Coronary artery (tissue), 2 donors: ENCODE results near the gene CCDC85A.

Source experiments
- DNase-seq: peaks from one replicate; pipeline ENCODE4 v3.0.0-alpha.2; 2017; ENCODE audit warnings: low spot score
- H3K27ac ChIP-seq, 2 donors: fragments of 200-600 bp; sonication (generic); one replicate each; pipeline ENCODE4 v1.5.1; 2016 to 2019
- H3K4me3 ChIP-seq: fragments of 200-600 bp; sonication (generic); 2 replicates; pipeline ENCODE4 v1.5.1; 2016; ENCODE audit warnings: mild to moderate bottlenecking, moderate library complexity
- TF ChIP-seq, protein P1 (sequence below): fragments of 200-600 bp; sonication (generic); IDR thresholded peaks from one replicate; pipeline ENCODE4 v1.5.1; 2019; ENCODE audit warnings: antibody characterized with exemption

The CCDC85A gene

GRCh38 chr2:56222481-56222880, 38.7 kb downstream of the CCDC85A start:
- TF ChIP-seq, protein P1, sequence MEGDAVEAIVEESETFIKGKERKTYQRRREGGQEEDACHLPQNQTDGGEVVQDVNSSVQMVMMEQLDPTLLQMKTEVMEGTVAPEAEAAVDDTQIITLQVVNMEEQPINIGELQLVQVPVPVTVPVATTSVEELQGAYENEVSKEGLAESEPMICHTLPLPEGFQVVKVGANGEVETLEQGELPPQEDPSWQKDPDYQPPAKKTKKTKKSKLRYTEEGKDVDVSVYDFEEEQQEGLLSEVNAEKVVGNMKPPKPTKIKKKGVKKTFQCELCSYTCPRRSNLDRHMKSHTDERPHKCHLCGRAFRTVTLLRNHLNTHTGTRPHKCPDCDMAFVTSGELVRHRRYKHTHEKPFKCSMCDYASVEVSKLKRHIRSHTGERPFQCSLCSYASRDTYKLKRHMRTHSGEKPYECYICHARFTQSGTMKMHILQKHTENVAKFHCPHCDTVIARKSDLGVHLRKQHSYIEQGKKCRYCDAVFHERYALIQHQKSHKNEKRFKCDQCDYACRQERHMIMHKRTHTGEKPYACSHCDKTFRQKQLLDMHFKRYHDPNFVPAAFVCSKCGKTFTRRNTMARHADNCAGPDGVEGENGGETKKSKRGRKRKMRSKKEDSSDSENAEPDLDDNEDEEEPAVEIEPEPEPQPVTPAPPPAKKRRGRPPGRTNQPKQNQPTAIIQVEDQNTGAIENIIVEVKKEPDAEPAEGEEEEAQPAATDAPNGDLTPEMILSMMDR, result no peak
- no peak overlapping the region for H3K27ac ChIP-seq
- no peak overlapping the region for H3K4me3 ChIP-seq
- no peak for DNase-seq

DNA sequence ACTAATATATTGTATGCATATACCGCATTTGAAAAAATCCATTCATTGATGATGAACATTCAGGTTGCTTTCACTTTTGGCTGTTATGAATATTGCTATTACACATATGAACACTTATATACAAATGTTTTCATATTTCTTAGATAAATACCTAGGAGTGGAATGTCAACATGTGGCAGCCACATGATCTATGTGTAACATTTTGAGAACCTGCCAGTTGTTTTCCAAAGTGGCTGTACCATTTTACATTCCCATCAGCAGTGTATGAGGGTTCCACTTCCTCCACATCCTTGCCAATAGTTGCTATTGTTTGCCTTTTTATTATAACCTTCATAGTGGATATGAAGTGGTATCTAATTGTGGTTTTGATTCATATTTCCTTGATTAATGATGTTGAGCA, 40.5 kb downstream of the CCDC85A start:
- no peak for DNase-seq
- TF ChIP-seq, protein P1, result no peak
- no peak overlapping the region for H3K27ac ChIP-seq
- no peak overlapping the region for H3K4me3 ChIP-seq

DNA sequence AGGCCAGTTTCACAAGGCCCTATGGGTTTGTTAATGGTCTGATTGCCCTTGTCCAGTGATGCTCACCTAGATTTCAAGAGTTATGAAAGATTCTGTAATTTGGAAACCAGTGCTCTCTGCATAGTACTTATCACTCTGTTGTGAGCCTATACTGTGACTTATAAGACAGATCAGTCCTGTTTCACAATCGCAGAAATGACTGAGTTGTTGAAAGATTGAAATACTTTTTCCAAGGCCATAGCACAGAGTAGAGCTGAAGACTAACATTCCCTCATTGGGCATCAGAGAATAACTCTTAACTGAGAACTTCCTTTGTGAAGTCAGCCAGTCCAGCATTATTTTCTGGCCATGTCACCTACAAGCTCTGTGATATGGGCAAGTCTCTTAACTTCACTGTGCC, 44.0 kb downstream of the CCDC85A start:
- no peak for DNase-seq
- TF ChIP-seq, protein P1, result no peak
- Histone ChIP-seq H3K27ac (no peak overlapping the region), H3K4me3 (no peak overlapping the region)

DNA sequence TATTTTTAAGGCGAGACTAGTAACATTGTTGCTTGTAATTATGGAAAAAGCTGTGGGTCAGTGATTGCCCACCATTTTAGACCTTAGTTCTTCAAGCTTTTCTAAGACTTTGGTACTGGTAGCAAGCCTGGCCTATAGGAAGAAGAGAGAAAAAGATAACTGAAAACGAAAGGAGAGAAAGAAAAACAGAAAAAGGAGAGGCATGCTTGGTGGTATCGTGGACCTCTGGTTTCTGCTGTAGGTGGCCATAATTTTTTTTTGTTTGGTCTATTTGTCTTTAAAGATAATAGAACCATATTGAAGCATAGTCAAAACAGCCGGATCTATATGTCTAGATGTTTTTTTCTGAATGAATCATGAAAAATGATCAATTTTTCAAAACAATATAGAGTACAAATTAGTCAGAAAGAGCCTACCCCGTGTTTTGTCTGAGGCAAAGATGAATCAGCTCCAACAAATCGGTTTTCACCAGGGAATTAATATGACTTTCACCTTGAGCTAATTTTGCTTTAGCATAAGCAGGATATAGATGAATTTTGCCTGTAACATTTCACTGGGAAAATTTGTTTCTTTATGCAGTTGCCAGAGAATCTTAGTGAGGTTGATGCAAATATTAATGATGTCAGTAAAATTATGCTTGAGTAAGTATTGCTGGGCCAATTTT, 45.7 kb downstream of the CCDC85A start:
- no peak overlapping the region for H3K4me3 ChIP-seq
- TF ChIP-seq, protein P1, result no peak
- DNase-seq, result no peak
- no peak overlapping the region for H3K27ac ChIP-seq

DNA sequence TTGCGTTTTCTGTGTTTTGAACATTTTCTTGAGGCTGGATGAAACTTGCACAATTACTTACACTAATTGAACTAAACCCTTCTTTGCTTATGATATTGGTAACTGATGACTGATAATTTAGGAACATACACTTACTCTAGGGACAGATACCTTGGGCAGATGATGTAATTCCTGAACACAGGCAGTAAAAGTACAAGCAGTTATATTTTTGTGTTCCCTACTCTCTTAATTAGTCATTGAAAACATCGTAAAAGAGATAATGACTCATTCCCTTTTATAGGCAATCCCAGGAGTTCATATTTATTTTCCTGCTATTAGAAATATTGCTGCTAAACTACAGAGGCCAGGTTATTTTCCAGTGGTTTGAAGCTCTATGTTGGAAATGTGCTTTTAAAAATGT, 46.4 kb downstream of the CCDC85A start:
- DNase-seq, result no peak
- no peak overlapping the region for H3K4me3 ChIP-seq
- TF ChIP-seq, protein P1, result no peak
- H3K27ac ChIP-seq, result no peak overlapping the region

- Histone ChIP-seq H3K27ac (no peak overlapping the region), H3K4me3 (no peak overlapping the region)
- DNase-seq, result no peak
- TF ChIP-seq, protein P1, result no peak
Measured at GRCh38 chr2:56231361-56231760, 47.6 kb downstream of the CCDC85A start.

DNA sequence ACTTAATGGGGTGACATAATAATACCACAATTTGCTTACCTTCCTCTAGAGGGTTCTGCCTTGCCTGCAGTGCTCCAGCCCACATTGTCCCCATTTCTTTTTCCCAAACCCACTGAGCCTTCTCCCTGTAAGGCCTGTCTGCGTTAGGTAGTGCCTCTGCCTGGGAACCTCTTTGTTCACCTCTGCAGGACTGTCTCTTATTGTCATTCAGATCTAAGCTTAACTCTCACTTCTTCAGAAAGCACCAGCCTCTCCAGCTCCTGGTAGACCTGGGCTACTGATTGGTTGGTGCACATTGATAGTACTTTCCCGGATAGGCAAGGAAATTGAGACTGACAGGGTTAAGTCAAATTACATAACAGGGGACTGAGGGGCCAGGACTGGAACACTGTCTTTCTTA, 49.1 kb downstream of the CCDC85A start:
- DNase-seq, result no peak
- Histone ChIP-seq H3K27ac (no peak overlapping the region), H3K4me3 (no peak overlapping the region)
- TF ChIP-seq, protein P1, result no peak
